ENCODE results near the gene GABRR1.
"Not testable (repeated sequence)": the region's sequence is repeated elsewhere in the genome, so short reads cannot be mapped to it uniquely, and the experiment has no call there.

Gene GABRR1

DNA sequence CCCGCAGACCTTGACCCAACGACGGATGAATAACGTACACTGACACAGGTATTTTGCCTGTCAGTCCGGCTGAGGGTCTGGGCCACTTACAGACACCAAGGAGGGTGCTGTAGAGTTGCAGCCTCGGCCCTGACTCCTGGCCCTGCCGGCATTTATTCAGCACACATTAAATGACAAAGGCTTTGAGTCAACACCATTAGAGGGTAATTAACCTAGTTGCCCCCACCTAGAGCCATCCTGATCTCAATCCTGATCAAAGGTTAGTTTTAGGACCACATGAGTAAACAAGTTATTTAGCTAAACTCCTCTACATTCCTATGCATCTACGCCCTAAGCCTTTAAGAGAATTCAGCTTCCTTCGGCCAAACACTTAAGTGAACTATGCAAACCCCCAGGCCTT, 83.2 kb downstream of the GABRR1 start:
- Histone ChIP-seq H3K4me1 (ENCODE audit: insufficient read depth, insufficient read length) (no peaks in the 10 kb centered on the region), H3K27me3 (ENCODE audit: insufficient read depth, insufficient read length) (peaks cover 35% of the 10 kb centered on the region), H3K4me3 (ENCODE audit: insufficient read length, low read depth) (no peak overlapping the region), H3K36me3 (ENCODE audit: insufficient read depth, insufficient read length, low read length) (no peaks in the 10 kb centered on the region), H3K9ac (ENCODE audit: insufficient read length, low read depth) (no peak overlapping the region), H3K9me3 (ENCODE audit: insufficient read depth, low read length) (peaks cover 49% of the 10 kb centered on the region)
- peak; percentile 44 for DNase-seq (ENCODE audit: low read depth, low spot score)
- TF ChIP-seq YY1 (IDR thresholded peaks at IDR 0.05; ENCODE audit: insufficient read depth, insufficient read length) = no peak
- no peak for TF ChIP-seq SUZ12 (IDR thresholded peaks at IDR 0.05; ENCODE audit: extremely low read depth, insufficient read depth, insufficient read length)
- no peak for TF ChIP-seq ZNF274 (IDR thresholded peaks at IDR 0.05; ENCODE audit: low read depth, low read length)

DNA sequence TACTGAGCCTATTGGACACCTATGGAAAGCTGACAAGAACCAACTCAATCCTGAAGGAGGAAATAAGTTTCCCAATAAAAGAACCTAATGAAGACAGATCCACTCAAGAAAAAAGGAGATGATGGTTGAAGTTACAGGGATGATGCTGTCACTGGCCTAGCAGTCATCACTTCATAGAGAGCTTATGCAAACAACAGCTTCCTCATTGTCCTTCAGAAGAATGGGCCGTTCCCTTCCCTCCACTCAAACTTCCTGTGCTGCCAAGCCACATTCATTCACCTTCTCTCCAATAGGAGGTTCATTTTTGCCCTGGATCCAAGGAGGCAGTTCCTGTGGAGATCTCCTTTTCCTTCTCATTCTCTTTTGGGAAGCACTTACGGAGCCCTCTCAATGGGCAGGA, 85.1 kb downstream of the GABRR1 start:
- H3K9me3 ChIP-seq (ENCODE audit: insufficient read depth, low read length) = peaks cover 52% of the 10 kb centered on the region
- TF ChIP-seq YY1 (IDR thresholded peaks at IDR 0.05; ENCODE audit: insufficient read depth, insufficient read length) = no peak
- no peak for TF ChIP-seq SUZ12 (IDR thresholded peaks at IDR 0.05; ENCODE audit: extremely low read depth, insufficient read depth, insufficient read length)
- no peak for TF ChIP-seq ZNF274 (IDR thresholded peaks at IDR 0.05; ENCODE audit: low read depth, low read length)
- no peaks in the 10 kb centered on the region for H3K4me1 ChIP-seq (ENCODE audit: insufficient read depth, insufficient read length)
- H3K4me3 ChIP-seq (ENCODE audit: insufficient read length, low read depth) = no peak overlapping the region
- no peaks in the 10 kb centered on the region for H3K36me3 ChIP-seq (ENCODE audit: insufficient read depth, insufficient read length, low read length)
- no peak for DNase-seq (ENCODE audit: low read depth, low spot score)
- peaks cover 27% of the 10 kb centered on the region for H3K27me3 ChIP-seq (ENCODE audit: insufficient read depth, insufficient read length)
- H3K9ac ChIP-seq (ENCODE audit: insufficient read length, low read depth) = no peak overlapping the region

DNA sequence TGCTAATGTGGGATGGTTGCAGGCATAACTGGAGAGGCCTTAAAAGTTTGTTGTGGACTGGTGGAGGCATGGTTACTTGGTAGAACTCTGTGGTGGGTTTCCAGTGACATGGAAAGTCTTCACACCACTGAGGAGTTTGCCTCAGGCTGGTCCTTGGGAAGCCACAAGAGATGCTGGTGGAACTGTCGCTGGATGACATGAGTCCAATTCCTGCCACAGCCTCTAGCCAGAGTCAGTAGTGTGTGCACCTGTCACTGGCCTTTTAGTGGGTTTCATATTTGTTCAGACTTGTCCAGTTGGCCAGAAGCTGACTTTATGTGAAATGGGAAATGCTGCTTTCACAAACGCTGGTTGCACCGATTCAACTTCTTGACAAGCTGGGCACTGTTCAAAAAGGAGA, 85.6 kb downstream of the GABRR1 start:
- DNase-seq (ENCODE audit: low read depth, low spot score) = no peak
- Histone ChIP-seq H3K27me3 (ENCODE audit: insufficient read depth, insufficient read length) (peaks cover 23% of the 10 kb centered on the region), H3K4me3 (ENCODE audit: insufficient read length, low read depth) (no peak overlapping the region), H3K36me3 (ENCODE audit: insufficient read depth, insufficient read length, low read length) (no peaks in the 10 kb centered on the region), H3K9me3 (ENCODE audit: insufficient read depth, low read length) (peaks cover 52% of the 10 kb centered on the region), H3K9ac (ENCODE audit: insufficient read length, low read depth) (no peak overlapping the region), H3K4me1 (ENCODE audit: insufficient read depth, insufficient read length) (no peaks in the 10 kb centered on the region)
- TF ChIP-seq YY1 (IDR thresholded peaks at IDR 0.05; ENCODE audit: insufficient read depth, insufficient read length) (no peak), SUZ12 (IDR thresholded peaks at IDR 0.05; ENCODE audit: extremely low read depth, insufficient read depth, insufficient read length) (no peak), ZNF274 (IDR thresholded peaks at IDR 0.05; ENCODE audit: low read depth, low read length) (no peak)

- DNase-seq (ENCODE audit: low read depth, low spot score); H3K4me1 ChIP-seq (ENCODE audit: insufficient read depth, insufficient read length); H3K9ac ChIP-seq (ENCODE audit: insufficient read length, low read depth); H3K36me3 ChIP-seq (ENCODE audit: insufficient read depth, insufficient read length, low read length); H3K4me3 ChIP-seq (ENCODE audit: insufficient read length, low read depth): not testable (repeated sequence)
- peaks cover 12% of the 10 kb centered on the region for H3K27me3 ChIP-seq (ENCODE audit: insufficient read depth, insufficient read length)
- peaks cover 25% of the 10 kb centered on the region for H3K9me3 ChIP-seq (ENCODE audit: insufficient read depth, low read length)
Observed at GRCh38 chr6:89128256-89128671, 88.9 kb downstream of the GABRR1 start.

Measured in NT2/D1 (cell line).